CD14-positive monocyte (primary cell): ENCODE data around the gene NTM. TPM values are rescaled to one million over a fixed set of nuclear protein-coding genes. Genes with fewer than 3 reads are reported as not detected.

Experiments
- DNase-seq, 3 donors: peaks; one replicate each; pipeline ENCODE4 v3.0.0-alpha.2; 2011 to 2022
- H2AFZ ChIP-seq: 2 replicates; pipeline ENCODE4 v1.6.0; 2012; ENCODE audit warnings: mild to moderate bottlenecking, low read depth, low read length, inconsistent platforms; ENCODE audit not compliant: insufficient read depth, poor library complexity, severe bottlenecking
- H3K27ac ChIP-seq, 2 donors: 1 replicate in 1 of 2; 2 replicates in 1 of 2; pipeline ENCODE4 v1.5.1; 2012 to 2013; ENCODE audit warnings: low read length in 2 of 2, control low read depth in 1 of 2, inconsistent platforms in 1 of 2, low read depth in 1 of 2, mild to moderate bottlenecking in 1 of 2
- H3K27me3 ChIP-seq, 2 donors: one replicate each; pipeline versions ENCODE4 v1.6.0 to v1.6.1; 2011 to 2013; ENCODE audit warnings: low read length in 2 of 2; ENCODE audit not compliant: control insufficient read depth in 2 of 2, insufficient read depth in 2 of 2
- H3K36me3 ChIP-seq, 2 donors: replicated peaks in 1 of 2; 1 replicate in 1 of 2; 2 replicates in 1 of 2; pipeline versions ENCODE4 v1.5.1 to v1.6.1; 2012 to 2013; ENCODE audit warnings: low read length in 2 of 2, control low read depth in 1 of 2, inconsistent platforms in 1 of 2, mild to moderate bottlenecking in 1 of 2; ENCODE audit not compliant: insufficient read depth in 2 of 2, control insufficient read depth in 1 of 2
- H3K4me1 ChIP-seq, 2 donors: 1 replicate in 1 of 2; 2 replicates in 1 of 2; pipeline versions ENCODE4 v1.5.1 to v1.6.1; 2012 to 2013; ENCODE audit warnings: low read length in 2 of 2, control low read depth in 1 of 2, inconsistent platforms in 1 of 2, mild to moderate bottlenecking in 1 of 2, moderate library complexity in 1 of 2; ENCODE audit not compliant: insufficient read depth in 2 of 2, control insufficient read depth in 1 of 2
- H3K4me2 ChIP-seq: replicated peaks from 2 replicates; pipeline ENCODE3; 2012; ENCODE audit warnings: low read length, moderate library complexity, mild to moderate bottlenecking; ENCODE audit not compliant: poor library complexity, severe bottlenecking; ENCODE audit errors: extremely low read depth
- H3K4me3 ChIP-seq, 3 experiments: fragments of 200-600 bp in 1 of 3; sonication (generic) in 1 of 3; replicated peaks in 1 of 3; 1 replicate in 2 of 3; 2 replicates in 1 of 3; pipeline ENCODE4 v1.5.1; 2011 to 2013; ENCODE audit warnings: low read length in 3 of 3, mild to moderate bottlenecking in 3 of 3, control low read depth in 2 of 3, low read depth in 2 of 3, inconsistent platforms in 1 of 3, moderate library complexity in 1 of 3
- H3K79me2 ChIP-seq: 2 replicates; pipeline ENCODE4 v1.6.0; 2012; ENCODE audit warnings: mild to moderate bottlenecking, control low read depth, inconsistent platforms, low read length, moderate library complexity; ENCODE audit not compliant: insufficient read depth
- H3K9ac ChIP-seq: 2 replicates; pipeline ENCODE4 v1.6.0; 2017; ENCODE audit warnings: low read length, mild to moderate bottlenecking; ENCODE audit not compliant: insufficient read depth, poor library complexity, severe bottlenecking
- H3K9me3 ChIP-seq, 2 donors: replicated peaks in 1 of 2; 1 replicate in 1 of 2; 2 replicates in 1 of 2; pipeline versions ENCODE4 v1.5.1 to v1.6.1; 2012 to 2013; ENCODE audit warnings: low read length in 2 of 2, control low read depth in 1 of 2; ENCODE audit not compliant: control insufficient read depth in 1 of 2, insufficient read depth in 1 of 2
- H4K20me1 ChIP-seq: 2 replicates; pipeline ENCODE4 v1.6.0; 2012; ENCODE audit warnings: mild to moderate bottlenecking, low read length, control low read depth, moderate library complexity; ENCODE audit not compliant: insufficient read depth
- H3K27ac Mint-ChIP-seq, 7 donors: one replicate each; pipeline ENCODE4 v1.8.0; 2020; ENCODE audit warnings: mild to moderate bottlenecking in 7 of 7, mixed read lengths in 7 of 7, moderate library complexity in 6 of 7, inconsistent platforms in 2 of 7
- H3K27me3 Mint-ChIP-seq, 3 donors: one replicate each; pipeline ENCODE4 v1.8.0; 2021 to 2022; ENCODE audit warnings: low read depth in 3 of 3, mild to moderate bottlenecking in 3 of 3, mixed read lengths in 3 of 3, moderate library complexity in 3 of 3, inconsistent platforms in 1 of 3
- H3K36me3 Mint-ChIP-seq, 2 donors: one replicate each; pipeline ENCODE4 v1.8.0; 2020; ENCODE audit warnings: mixed read lengths in 2 of 2, inconsistent platforms in 1 of 2, mild to moderate bottlenecking in 1 of 2
- H3K4me1 Mint-ChIP-seq: one replicate; pipeline ENCODE4 v1.8.0; 2020; ENCODE audit warnings: mild to moderate bottlenecking, mixed read lengths
- H3K4me3 Mint-ChIP-seq, 2 donors: one replicate each; pipeline ENCODE4 v1.8.0; 2020; ENCODE audit warnings: mild to moderate bottlenecking in 2 of 2, mixed read lengths in 2 of 2, moderate library complexity in 1 of 2
- H3K9me3 Mint-ChIP-seq, 7 donors: one replicate each; pipeline ENCODE4 v1.8.0; 2020 to 2022; ENCODE audit warnings: mixed read lengths in 7 of 7, mild to moderate bottlenecking in 6 of 7, moderate library complexity in 6 of 7, inconsistent platforms in 2 of 7
- WGBS: methylation state at CpG from one replicate; pipeline ENCODE4 v1.1.5; 2013; ENCODE audit warnings: missing lambda C conversion rate; ENCODE audit not compliant: insufficient coverage; 5-methylcytosine and 5-hydroxymethylcytosine counted together
- intact Hi-C, 2 donors: fragments of 100-400 bp; cut with micrococcal nuclease; formaldehyde crosslinking; loops; one replicate each; pipeline versions ENCODE4 v1.15.0 to v1.15.1; 2023
- polyA plus RNA-seq, 3 donors: library from polyadenylated mRNA; depleted of rRNA in 1 of 3; unstranded in 2 of 3; stranded (reverse) in 1 of 3; fragments of 300-500 nt in 2 of 3; fragments of >200 nt in 1 of 3; fragmentation: Illumina TruSeq in 2 of 3; gene quantifications; 1 replicate in 2 of 3; 2 replicates in 1 of 3; pipeline ENCODE4 v1.2.3, GENCODE V29; 2012 to 2021
- TF ChIP-seq, protein P1 (sequence below): fragments of 200-600 bp; IDR thresholded peaks from one replicate; pipeline ENCODE4 v1.8.0; 2022; ENCODE audit warnings: antibody characterized with exemption, mild to moderate bottlenecking

NTM gene
- polyA plus RNA-seq, 3 donors = not detected

DNA sequence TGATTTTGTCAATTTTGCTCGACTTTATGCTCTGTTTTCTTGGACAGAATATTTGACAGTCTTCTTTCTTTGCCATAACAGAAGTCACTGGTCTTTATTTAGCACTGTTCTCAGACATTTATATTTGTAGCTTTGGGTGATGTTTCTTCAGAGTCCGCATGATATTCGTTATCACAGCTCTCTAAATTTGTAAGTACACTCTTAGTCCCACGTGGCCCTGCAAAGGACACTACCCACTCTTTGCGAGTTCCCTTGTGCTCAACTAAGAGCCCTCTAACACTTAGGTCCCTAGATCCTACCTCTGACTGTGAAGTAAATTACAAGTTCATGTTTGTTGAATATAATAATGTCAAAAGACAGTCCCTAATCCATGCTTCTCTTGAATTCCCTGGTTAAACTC is 651.9 kb downstream of the NTM start:
- H3K4me1 Mint-ChIP-seq = no peaks in the 10 kb centered on the region
- Histone ChIP-seq H3K4me1 (no peaks in the 10 kb centered on the region), H4K20me1 (no peaks in the 10 kb centered on the region), H3K9ac (no peak overlapping the region), H3K9me3 (no peaks in the 10 kb centered on the region), H3K4me2 (no peak overlapping the region), H3K27me3 (peaks cover 0 to 2% of the 10 kb centered on the region in 2 donors), H3K27ac (no peak overlapping the region), H2AFZ (no peak overlapping the region), H3K4me3 (no peak overlapping the region), H3K79me2 (no peaks in the 10 kb centered on the region), H3K36me3 (no peaks in the 10 kb centered on the region)
- no CpG with 5 or more reads among the region's 5 CpGs for WGBS
- DNase-seq = no peak
- TF ChIP-seq, protein P1, sequence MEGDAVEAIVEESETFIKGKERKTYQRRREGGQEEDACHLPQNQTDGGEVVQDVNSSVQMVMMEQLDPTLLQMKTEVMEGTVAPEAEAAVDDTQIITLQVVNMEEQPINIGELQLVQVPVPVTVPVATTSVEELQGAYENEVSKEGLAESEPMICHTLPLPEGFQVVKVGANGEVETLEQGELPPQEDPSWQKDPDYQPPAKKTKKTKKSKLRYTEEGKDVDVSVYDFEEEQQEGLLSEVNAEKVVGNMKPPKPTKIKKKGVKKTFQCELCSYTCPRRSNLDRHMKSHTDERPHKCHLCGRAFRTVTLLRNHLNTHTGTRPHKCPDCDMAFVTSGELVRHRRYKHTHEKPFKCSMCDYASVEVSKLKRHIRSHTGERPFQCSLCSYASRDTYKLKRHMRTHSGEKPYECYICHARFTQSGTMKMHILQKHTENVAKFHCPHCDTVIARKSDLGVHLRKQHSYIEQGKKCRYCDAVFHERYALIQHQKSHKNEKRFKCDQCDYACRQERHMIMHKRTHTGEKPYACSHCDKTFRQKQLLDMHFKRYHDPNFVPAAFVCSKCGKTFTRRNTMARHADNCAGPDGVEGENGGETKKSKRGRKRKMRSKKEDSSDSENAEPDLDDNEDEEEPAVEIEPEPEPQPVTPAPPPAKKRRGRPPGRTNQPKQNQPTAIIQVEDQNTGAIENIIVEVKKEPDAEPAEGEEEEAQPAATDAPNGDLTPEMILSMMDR = no peak
- H3K27ac Mint-ChIP-seq = no peak overlapping the region
- no peak overlapping the region for H3K4me3 Mint-ChIP-seq
- no peaks in the 10 kb centered on the region for H3K36me3 Mint-ChIP-seq
- intact Hi-C loops = no loop called here
- H3K27me3 Mint-ChIP-seq = peaks cover 8 to 29% (median 15%) of the 10 kb centered on the region in 3 donors
- H3K9me3 Mint-ChIP-seq = peaks cover 0 to 4% (median 0%) of the 10 kb centered on the region in 7 donors

DNA sequence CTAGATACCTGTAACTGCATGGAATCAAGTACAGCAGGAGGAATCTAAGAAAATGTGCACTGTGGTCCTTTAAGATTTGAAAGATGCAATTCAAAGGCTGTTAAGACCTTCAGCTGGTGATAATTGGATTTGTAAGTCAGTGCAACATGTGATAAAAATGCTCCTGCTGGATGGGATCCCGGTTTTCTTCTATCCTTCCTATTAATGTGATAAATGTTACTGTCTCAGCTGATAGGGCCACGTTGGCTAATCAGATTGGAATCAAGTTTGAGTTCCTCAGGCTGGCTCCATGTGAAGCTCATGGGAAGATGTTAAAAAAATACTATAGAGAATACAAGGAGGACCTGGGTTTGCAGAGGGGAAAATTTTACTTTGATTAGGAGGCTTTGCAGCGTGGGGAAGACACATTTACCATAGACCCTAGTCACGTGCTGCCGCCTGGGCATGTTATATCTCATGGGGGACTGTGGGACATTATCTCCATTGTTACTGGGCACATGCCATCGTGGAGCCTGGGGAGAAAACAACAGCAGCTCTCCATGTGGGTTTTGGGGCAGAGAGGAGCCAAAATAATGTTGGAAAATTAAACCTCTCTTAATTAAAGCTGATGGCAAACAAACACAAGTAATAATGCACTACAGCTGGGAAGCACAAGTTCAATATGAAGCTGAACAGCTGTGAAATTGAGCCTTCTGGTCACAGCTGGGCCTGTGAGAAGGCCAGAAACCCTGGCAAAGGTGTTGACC is 652.5 kb downstream of the NTM start:
- Histone ChIP-seq H3K27ac (no peak overlapping the region), H3K9ac (no peak overlapping the region), H3K9me3 (no peaks in the 10 kb centered on the region), H3K27me3 (no peaks in the 10 kb centered on the region), H3K4me3 (no peak overlapping the region), H3K79me2 (no peaks in the 10 kb centered on the region), H3K4me2 (no peak overlapping the region), H2AFZ (no peak overlapping the region), H3K36me3 (no peaks in the 10 kb centered on the region), H3K4me1 (no peaks in the 10 kb centered on the region), H4K20me1 (no peaks in the 10 kb centered on the region)
- DNase-seq = no peak
- 67% methylated on average over 1 of the region's 6 CpGs for WGBS
- TF ChIP-seq, protein P1 = no peak
- Mint-ChIP-seq H3K27ac (no peak overlapping the region), H3K36me3 (no peaks in the 10 kb centered on the region), H3K4me3 (no peak overlapping the region), H3K9me3 (peaks cover 0 to 4% (median 0%) of the 10 kb centered on the region in 7 donors), H3K27me3 (peaks cover 8 to 24% (median 15%) of the 10 kb centered on the region in 3 donors), H3K4me1 (no peaks in the 10 kb centered on the region)
- intact Hi-C loops = no loop called here
